ENCODE measurements around the gene HOXB3. TPM values are rescaled to one million over a fixed set of nuclear protein-coding genes. Genes with fewer than 3 reads are reported as not detected.
A peak's percentile ranks its signal among the peaks of the same experiment; 100 is the strongest.

The HOXB3 gene
- total RNA-seq, 1 donor from 2014 or later: 4.2 TPM

DNA sequence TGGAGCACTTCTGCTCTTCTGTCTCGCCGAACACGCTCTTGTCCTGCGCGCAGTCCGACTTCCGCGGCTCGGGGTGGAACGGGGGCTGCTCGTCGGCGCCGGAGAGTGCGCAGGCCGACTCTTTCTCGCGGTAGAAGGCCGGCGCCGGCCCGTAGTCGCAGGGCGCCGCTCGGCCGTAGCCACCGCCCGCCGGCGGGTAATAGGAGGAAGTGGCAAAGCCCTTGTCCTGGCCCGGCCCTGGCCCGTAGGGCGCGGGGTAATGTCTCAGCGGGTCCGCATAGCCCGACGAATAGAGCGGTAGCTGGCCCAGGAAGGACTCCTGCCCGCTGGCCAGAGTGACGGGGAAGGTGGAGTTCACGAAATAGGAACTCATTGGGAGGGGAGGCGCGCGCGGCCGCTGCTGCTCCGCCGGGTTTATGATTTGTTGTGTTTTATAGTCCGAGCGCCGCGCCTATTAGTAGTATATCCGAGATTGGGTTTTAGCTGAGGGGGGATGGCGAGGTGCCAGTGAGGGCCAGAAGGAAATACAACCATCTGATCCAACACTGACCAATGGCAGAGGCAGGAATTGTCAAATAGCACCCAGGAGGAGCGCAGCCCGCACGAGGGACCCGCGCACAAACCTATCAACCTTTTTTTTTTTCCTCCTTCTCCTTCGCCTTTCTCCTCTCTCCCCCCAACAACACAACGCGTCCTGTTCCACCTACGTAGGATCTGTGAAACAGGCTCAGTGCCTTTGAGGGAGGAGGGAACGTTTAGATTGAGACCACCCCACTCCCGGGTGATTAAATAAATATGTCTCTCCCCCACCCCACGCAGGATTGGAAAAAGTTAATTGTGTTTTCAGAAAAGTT, 8.0 kb upstream of the HOXB3 start:
- peaks cover 13 to 29% (median 27%) of the 10 kb centered on the region in 3 donors for H3K4me1 ChIP-seq (ENCODE audit: control insufficient read depth in 3 of 3, insufficient read depth in 3 of 3, low read length in 3 of 3)
- H3K9ac ChIP-seq (ENCODE audit: low read depth in 1 of 3, low read length in 3 of 3): peak overlapping the region; percentile 50 to 68 (median 62)
- no peaks in the 10 kb centered on the region for H3K9me3 ChIP-seq (ENCODE audit: control insufficient read depth in 3 of 3, low read length in 3 of 3)
- H3K27ac ChIP-seq (ENCODE audit: low read depth, low read length): no peak overlapping the region
- H3K27me3 ChIP-seq (ENCODE audit: control insufficient read depth in 3 of 3, insufficient read depth in 3 of 3, low read length in 3 of 3): peaks cover 94 to 97% (median 95%) of the 10 kb centered on the region in 3 donors
- H3K36me3 ChIP-seq (ENCODE audit: control insufficient read depth in 3 of 3, insufficient read depth in 3 of 3, low read length in 3 of 3): no peaks in the 10 kb centered on the region
- peak overlapping the region; percentile 61 to 66 (median 63) for H3K4me3 ChIP-seq (ENCODE audit: low read length in 3 of 3)

DNA sequence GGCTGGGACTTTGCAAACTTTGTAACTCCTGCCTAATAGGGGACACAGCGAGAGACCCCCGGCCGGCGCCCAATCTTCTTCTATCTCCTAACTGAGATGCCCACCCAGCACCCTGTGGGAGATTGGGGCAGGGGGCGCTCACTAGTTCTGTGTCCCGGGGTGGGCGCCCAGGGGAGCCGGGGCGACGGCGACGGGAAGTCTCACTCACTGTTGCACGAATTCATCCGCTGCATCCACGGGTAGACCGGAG, 7.4 kb upstream of the HOXB3 start:
- Histone ChIP-seq H3K36me3 (ENCODE audit: control insufficient read depth in 3 of 3, insufficient read depth in 3 of 3, low read length in 3 of 3) (no peaks in the 10 kb centered on the region), H3K4me3 (ENCODE audit: low read length in 3 of 3) (peak overlapping the region; percentile 61 to 66 (median 63)), H3K27me3 (ENCODE audit: control insufficient read depth in 3 of 3, insufficient read depth in 3 of 3, low read length in 3 of 3) (peaks cover 89 to 94% (median 93%) of the 10 kb centered on the region in 3 donors), H3K9ac (ENCODE audit: low read depth in 1 of 3, low read length in 3 of 3) (peak overlapping the region; percentile 50 to 68 (median 62)), H3K4me1 (ENCODE audit: control insufficient read depth in 3 of 3, insufficient read depth in 3 of 3, low read length in 3 of 3) (peaks cover 12 to 30% (median 28%) of the 10 kb centered on the region in 3 donors), H3K9me3 (ENCODE audit: control insufficient read depth in 3 of 3, low read length in 3 of 3) (no peaks in the 10 kb centered on the region), H3K27ac (ENCODE audit: low read depth, low read length) (no peak overlapping the region)

DNA sequence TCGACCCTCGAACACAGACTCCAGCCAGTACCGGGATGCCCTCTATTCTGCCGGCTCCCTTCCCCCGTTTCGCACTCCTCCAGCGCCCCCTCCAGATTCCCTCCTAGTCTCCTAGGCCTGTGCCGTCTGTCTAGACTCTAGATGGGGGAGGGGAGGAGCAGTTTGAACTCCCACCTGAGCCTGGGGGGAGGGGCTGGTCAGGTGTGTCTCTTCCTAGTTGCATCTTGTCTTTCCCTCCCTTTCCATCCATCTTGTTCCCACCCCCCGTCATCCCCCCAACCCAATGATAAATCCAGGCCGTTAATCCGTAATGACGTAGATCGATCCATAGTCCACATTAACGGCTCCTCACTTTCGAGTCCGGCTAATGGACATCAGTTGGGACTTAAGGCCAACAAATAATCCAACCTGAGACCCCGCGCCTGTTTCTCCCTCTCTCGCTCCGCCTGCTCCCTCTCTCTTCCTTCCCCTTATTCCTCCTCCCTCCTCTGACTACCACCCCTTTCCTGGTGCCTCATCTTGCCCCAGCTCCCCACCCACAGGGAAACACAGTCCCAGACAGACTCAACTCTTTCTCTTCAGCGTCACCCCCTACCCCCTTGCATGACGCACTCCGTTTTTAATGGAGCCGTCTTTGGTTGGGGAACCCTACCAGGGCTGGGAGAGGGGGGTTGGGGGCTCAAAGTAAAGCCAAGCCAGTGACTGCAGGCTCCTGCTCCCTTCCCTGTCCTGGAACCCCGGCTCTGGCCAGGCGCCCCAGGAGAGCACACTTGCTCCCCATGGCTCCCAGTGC, 6.9 kb upstream of the HOXB3 start:
- Histone ChIP-seq H3K4me3 (ENCODE audit: low read length in 3 of 3) (peak overlapping the region; percentile 35 to 66 (median 41)), H3K9me3 (ENCODE audit: control insufficient read depth in 3 of 3, low read length in 3 of 3) (no peaks in the 10 kb centered on the region), H3K27ac (ENCODE audit: low read depth, low read length) (no peak overlapping the region), H3K27me3 (ENCODE audit: control insufficient read depth in 3 of 3, insufficient read depth in 3 of 3, low read length in 3 of 3) (peaks cover 87 to 95% (median 92%) of the 10 kb centered on the region in 3 donors), H3K4me1 (ENCODE audit: control insufficient read depth in 3 of 3, insufficient read depth in 3 of 3, low read length in 3 of 3) (peaks cover 12 to 30% (median 28%) of the 10 kb centered on the region in 3 donors), H3K36me3 (ENCODE audit: control insufficient read depth in 3 of 3, insufficient read depth in 3 of 3, low read length in 3 of 3) (no peaks in the 10 kb centered on the region), H3K9ac (ENCODE audit: low read depth in 1 of 3, low read length in 3 of 3) (peak overlapping the region; percentile 50 to 62 (median 57))

DNA sequence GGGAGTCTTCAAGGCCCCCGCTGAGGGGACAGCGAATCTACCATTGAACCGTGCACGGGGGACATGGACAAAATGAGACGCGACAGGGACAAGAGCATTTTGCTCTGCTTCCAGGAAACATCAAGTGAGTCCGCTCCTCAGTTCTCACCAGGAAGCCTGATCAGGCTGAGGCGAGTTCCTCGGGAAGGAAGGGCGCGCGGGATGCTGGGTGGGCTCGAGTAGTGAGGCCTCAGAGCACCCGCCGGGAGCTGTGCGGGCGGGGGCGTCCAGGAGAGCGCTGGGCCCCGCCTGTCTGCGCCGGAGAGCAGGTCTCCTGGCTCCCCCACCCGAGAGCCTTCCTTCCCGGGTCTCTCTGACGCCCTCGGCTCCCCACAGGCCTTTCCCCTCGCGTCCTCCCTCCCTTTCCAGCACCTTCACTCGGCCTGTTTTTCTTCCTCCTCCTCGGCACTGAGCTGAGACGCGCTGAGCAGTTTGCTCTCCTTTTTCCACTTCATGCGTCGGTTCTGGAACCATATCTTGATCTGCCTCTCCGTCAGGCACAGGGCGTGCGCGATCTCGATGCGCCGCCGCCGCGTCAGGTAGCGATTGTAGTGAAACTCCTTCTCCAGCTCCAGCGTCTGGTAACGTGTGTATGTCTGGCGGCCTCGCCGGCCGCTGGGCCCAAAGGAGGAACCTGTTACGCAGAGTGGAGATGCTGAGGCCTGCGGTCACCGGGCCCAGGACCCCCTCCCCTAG, 6.1 kb upstream of the HOXB3 start:
- no peak overlapping the region for H3K4me3 ChIP-seq (ENCODE audit: low read length in 3 of 3)

DNA sequence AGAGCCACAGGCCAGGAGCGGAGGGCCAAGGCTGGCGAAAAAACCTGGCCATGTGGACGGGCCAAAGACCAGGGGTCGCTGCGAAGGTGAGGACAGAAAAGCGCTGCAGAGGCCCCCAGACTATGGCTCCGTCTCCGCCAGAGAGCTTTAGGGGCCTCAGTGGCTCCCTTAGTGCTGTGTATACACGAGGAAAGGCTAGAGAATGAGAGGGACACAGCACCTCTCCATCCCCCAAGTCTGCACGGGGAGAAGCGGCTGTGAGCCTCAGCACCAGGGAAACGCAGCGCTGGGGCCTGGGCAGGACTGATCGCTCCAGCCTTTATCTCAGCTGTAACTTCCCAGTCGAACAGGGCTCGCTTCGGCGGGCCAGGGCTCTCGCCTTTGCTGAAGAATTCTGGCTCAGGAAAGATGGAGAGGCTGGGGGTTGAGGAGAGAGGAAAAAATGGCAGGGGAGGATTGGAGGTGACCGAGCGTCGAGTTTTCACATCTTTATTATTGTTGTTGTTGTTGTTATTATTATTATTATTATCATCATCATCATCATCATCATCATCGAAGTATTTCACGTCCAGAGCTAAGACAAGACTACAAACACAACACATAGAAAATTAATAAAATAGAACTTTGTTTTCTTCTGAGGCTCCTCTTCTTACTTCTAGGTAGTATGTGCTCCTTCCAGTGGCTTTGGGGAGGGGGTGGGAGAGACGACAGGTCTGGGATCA, 5.4 kb upstream of the HOXB3 start:
- H3K9me3 ChIP-seq (ENCODE audit: control insufficient read depth in 3 of 3, low read length in 3 of 3): no peaks in the 10 kb centered on the region
- H3K4me1 ChIP-seq (ENCODE audit: control insufficient read depth in 3 of 3, insufficient read depth in 3 of 3, low read length in 3 of 3): peaks cover 12 to 30% (median 28%) of the 10 kb centered on the region in 3 donors
- H3K27ac ChIP-seq (ENCODE audit: low read depth, low read length): no peak overlapping the region
- H3K4me3 ChIP-seq (ENCODE audit: low read length in 3 of 3): no peak overlapping the region
- no peak overlapping the region for H3K9ac ChIP-seq (ENCODE audit: low read depth in 1 of 3, low read length in 3 of 3)
- H3K36me3 ChIP-seq (ENCODE audit: control insufficient read depth in 3 of 3, insufficient read depth in 3 of 3, low read length in 3 of 3): no peaks in the 10 kb centered on the region
- H3K27me3 ChIP-seq (ENCODE audit: control insufficient read depth in 3 of 3, insufficient read depth in 3 of 3, low read length in 3 of 3): peaks cover 86 to 94% (median 92%) of the 10 kb centered on the region in 3 donors

More for the DNA sequence above, 6.1 kb upstream of the HOXB3 start:
- Histone ChIP-seq H3K36me3 (ENCODE audit: control insufficient read depth in 3 of 3, insufficient read depth in 3 of 3, low read length in 3 of 3) (no peaks in the 10 kb centered on the region), H3K9ac (ENCODE audit: low read depth in 1 of 3, low read length in 3 of 3) (no peak overlapping the region), H3K4me1 (ENCODE audit: control insufficient read depth in 3 of 3, insufficient read depth in 3 of 3, low read length in 3 of 3) (peaks cover 12 to 30% (median 28%) of the 10 kb centered on the region in 3 donors), H3K27ac (ENCODE audit: low read depth, low read length) (no peak overlapping the region), H3K27me3 (ENCODE audit: control insufficient read depth in 3 of 3, insufficient read depth in 3 of 3, low read length in 3 of 3) (peaks cover 86 to 94% (median 92%) of the 10 kb centered on the region in 3 donors), H3K9me3 (ENCODE audit: control insufficient read depth in 3 of 3, low read length in 3 of 3) (no peaks in the 10 kb centered on the region)

DNA sequence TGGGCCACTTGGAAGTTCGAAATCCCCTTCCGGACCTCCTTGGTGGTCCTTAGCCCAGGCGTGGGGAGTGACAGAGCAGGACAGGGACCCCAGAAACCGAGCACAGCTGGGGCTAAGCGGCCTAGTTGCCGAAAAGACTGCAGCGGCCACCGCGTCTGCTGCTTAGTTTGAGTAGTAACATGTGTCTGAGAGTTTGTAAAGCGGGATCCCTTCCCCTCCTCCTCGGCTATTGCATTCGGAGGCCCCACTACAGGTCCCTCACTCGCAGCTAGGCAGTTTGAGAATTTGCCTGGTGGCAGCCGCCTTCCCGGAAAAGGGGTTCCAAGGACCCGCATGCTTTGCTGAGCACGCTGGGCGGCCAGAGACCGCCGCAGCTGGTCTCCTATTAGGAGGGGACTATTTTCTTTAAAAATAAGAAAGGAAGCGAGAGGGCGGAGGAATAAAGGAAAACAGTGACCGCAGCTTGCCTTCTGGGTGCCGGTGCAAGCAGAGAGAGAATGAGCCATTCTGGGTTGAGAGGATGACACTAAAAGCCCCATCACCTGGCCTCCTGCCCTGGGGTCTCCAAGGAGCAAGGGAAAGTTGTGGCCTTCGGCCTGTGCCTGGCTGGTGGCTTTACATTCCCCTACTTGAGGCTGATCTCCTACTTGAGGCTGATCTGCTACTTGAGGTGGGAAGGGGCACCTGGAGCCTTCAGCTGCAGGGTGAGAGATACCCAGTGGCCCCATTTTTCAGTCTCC, 4.7 kb upstream of the HOXB3 start:
- peaks cover 12 to 30% (median 28%) of the 10 kb centered on the region in 3 donors for H3K4me1 ChIP-seq (ENCODE audit: control insufficient read depth in 3 of 3, insufficient read depth in 3 of 3, low read length in 3 of 3)
- no peak overlapping the region for H3K4me3 ChIP-seq (ENCODE audit: low read length in 3 of 3)
- no peak overlapping the region for H3K9ac ChIP-seq (ENCODE audit: low read depth in 1 of 3, low read length in 3 of 3)
- no peaks in the 10 kb centered on the region for H3K36me3 ChIP-seq (ENCODE audit: control insufficient read depth in 3 of 3, insufficient read depth in 3 of 3, low read length in 3 of 3)
- H3K9me3 ChIP-seq (ENCODE audit: control insufficient read depth in 3 of 3, low read length in 3 of 3): no peaks in the 10 kb centered on the region
- peaks cover 83 to 92% (median 91%) of the 10 kb centered on the region in 3 donors for H3K27me3 ChIP-seq (ENCODE audit: control insufficient read depth in 3 of 3, insufficient read depth in 3 of 3, low read length in 3 of 3)
- no peak overlapping the region for H3K27ac ChIP-seq (ENCODE audit: low read depth, low read length)

DNA sequence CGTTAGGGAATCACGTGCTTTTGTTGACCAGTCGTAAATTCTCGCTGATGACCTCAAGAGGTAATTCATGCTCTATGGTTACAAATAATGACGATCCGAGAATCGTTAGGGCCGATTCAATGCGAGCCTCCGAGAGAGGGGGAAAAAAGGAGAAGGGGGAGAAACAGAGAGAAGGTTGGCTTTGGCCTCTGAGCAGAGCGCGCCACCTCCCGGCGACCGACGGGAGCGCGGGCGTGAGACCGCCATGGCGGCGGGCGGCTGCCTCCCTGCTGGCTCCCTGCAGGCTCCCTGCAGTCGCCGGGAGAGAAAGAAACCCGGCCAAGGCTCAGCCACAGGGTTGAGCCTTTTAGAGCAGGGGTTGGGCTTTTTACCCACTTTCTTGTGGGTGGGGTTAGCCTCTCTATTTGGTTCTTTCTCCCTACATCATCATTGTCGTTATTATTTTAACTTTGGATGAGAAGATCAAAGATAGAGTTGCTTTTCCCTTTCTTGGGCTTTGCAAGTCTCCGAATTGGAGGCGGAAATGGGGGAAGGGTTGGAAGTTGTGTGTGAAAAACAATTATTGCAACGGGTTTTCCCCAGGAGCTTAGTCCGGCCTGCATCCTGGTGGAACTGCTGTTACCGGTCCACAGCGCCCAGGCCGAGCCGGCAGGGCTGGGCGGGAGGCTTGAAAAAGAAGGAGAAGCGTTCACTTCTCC, 3.9 kb upstream of the HOXB3 start:
- H3K9me3 ChIP-seq (ENCODE audit: control insufficient read depth in 3 of 3, low read length in 3 of 3): no peaks in the 10 kb centered on the region
- H3K27ac ChIP-seq (ENCODE audit: low read depth, low read length): no peak overlapping the region
- H3K36me3 ChIP-seq (ENCODE audit: control insufficient read depth in 3 of 3, insufficient read depth in 3 of 3, low read length in 3 of 3): no peaks in the 10 kb centered on the region
- no peak overlapping the region for H3K9ac ChIP-seq (ENCODE audit: low read depth in 1 of 3, low read length in 3 of 3)
- H3K27me3 ChIP-seq (ENCODE audit: control insufficient read depth in 3 of 3, insufficient read depth in 3 of 3, low read length in 3 of 3): peaks cover 80 to 91% (median 90%) of the 10 kb centered on the region in 3 donors
- H3K4me1 ChIP-seq (ENCODE audit: control insufficient read depth in 3 of 3, insufficient read depth in 3 of 3, low read length in 3 of 3): peaks cover 12 to 30% (median 28%) of the 10 kb centered on the region in 3 donors
- H3K4me3 ChIP-seq (ENCODE audit: low read length in 3 of 3): peak overlapping the region in 1 of 3 donors; percentile 62

DNA sequence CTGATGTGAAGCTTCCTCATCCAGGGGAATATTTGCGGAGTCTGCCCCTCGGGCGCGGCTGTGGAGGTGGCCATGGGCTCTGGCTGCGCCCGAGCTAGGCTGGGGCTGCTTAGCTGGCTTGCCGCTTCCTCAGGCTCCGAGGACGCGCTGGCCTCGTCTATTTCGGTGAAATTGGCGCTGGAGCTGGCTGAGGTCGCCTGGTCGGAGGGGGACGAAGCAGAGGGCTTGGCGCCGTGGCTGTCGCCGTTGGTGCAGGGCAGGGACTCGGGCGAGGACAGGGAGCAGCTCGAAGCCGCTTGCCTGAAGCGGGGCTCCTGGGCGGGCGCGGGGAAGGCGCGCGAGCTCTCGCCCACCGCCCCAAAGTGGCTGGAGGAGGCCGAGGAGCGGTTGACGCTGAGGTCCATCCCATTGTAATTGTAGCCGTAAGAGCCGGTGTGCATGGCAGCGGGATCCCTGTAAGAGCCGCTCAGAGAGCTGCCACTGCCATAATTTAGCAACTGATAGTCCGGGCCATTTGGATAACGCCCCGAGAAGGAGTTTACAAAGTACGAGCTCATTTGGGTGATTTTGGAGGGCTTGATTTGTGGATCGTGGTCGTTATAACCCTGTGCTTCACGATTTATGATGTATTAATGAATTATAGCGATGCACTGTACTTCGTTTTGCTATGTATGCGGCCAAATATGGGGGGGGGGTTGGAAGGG, 3.2 kb upstream of the HOXB3 start, which contains the start of gene HOXB5:
TSS of gene HOXB5 (minus strand) at position 654 of the 704 bp plus-strand sequence. CDS start at position 557, 97 bp downstream.
- H3K27ac ChIP-seq (ENCODE audit: low read depth, low read length): no peak within 1 kb of the TSS
- peak within 1 kb of the TSS in 1 of 3 donors; percentile 45 for H3K9ac ChIP-seq (ENCODE audit: low read depth in 1 of 3, low read length in 3 of 3)

More for the DNA sequence above, 3.2 kb upstream of the HOXB3 start, which contains the start of gene HOXB5:
- H3K27me3 ChIP-seq (ENCODE audit: control insufficient read depth in 3 of 3, insufficient read depth in 3 of 3, low read length in 3 of 3): peaks cover 74 to 91% (median 86%) of the 10 kb centered on the region in 3 donors
- H3K4me3 ChIP-seq (ENCODE audit: low read length in 3 of 3): peak within 1 kb of the TSS; percentile 11 to 62 (median 45)
- peaks cover 12 to 30% (median 24%) of the 10 kb centered on the region in 3 donors for H3K4me1 ChIP-seq (ENCODE audit: control insufficient read depth in 3 of 3, insufficient read depth in 3 of 3, low read length in 3 of 3)
- H3K36me3 ChIP-seq (ENCODE audit: control insufficient read depth in 3 of 3, insufficient read depth in 3 of 3, low read length in 3 of 3): no peaks in the 10 kb centered on the region
- no peaks in the 10 kb centered on the region for H3K9me3 ChIP-seq (ENCODE audit: control insufficient read depth in 3 of 3, low read length in 3 of 3)

Measured in skeletal muscle tissue (tissue), 4 donors.